ENCODE results near the gene ADCYAP1.

- no peak for TF ChIP-seq CTCF (IDR thresholded peaks at IDR 0.05)
- no peak for TF ChIP-seq EZH2 (IDR thresholded peaks at IDR 0.05; ENCODE audit: borderline replicate concordance, insufficient read depth, low read depth, low read length, poor library complexity, severe bottlenecking)
Observed at GRCh38 chr18:906416-907114, 1.9 kb downstream of the ADCYAP1 start.

Measured in B cell (primary cell).